Cardiac fibroblast (primary cell): ENCODE results near the gene PITRM1.
A peak's percentile ranks its signal among the peaks of the same experiment; 100 is the strongest.

Experiments used
- DNase-seq, 2 donors: peaks; one replicate each; pipeline versions ENCODE4 v3.0.0 to v3.0.0-alpha.2; 2010; ENCODE audit warnings: low read depth in 2 of 2
- H3K4me3 ChIP-seq, 2 donors: replicated peaks in 1 of 2; 1 replicate in 1 of 2; 2 replicates in 1 of 2; pipeline ENCODE4 v1.5.1; 2011; ENCODE audit warnings: low read depth in 2 of 2, low read length in 2 of 2, mild to moderate bottlenecking in 2 of 2, moderate library complexity in 1 of 2
- CTCF ChIP-seq: IDR thresholded peaks from one replicate; pipeline ENCODE4 v1.5.1; 2011; ENCODE audit warnings: low read depth, mild to moderate bottlenecking, low read length, inconsistent platforms

PITRM1 gene

GRCh38 chr10:3113343-3113720 is 59.2 kb downstream of the PITRM1 start:
- no peak for TF ChIP-seq CTCF
- no peak for DNase-seq
- H3K4me3 ChIP-seq, result no peak overlapping the region

GRCh38 chr10:3111621-3112163 is 60.9 kb downstream of the PITRM1 start:
- H3K4me3 ChIP-seq, result no peak overlapping the region
- DNase-seq, result peak; percentile 33 to 53
- TF ChIP-seq CTCF, result no peak

- no peak overlapping the region for H3K4me3 ChIP-seq
- no peak for TF ChIP-seq CTCF
- no peak for DNase-seq
These were observed 61.6 kb downstream of the PITRM1 start for GRCh38 chr10:3110782-3111620.

- H3K4me3 ChIP-seq, result no peak overlapping the region
- no peak for DNase-seq
- TF ChIP-seq CTCF, result no peak
These were observed 62.9 kb downstream of the PITRM1 start for GRCh38 chr10:3109633-3110032.

- no peak overlapping the region for H3K4me3 ChIP-seq
- no peak for TF ChIP-seq CTCF
- no peak for DNase-seq
These were observed 63.4 kb downstream of the PITRM1 start for GRCh38 chr10:3109196-3109595.

GRCh38 chr10:3108575-3109105 is 63.9 kb downstream of the PITRM1 start:
- no peak overlapping the region for H3K4me3 ChIP-seq
- no peak for DNase-seq
- no peak for TF ChIP-seq CTCF
